Panc1 (cell line): ENCODE data around the gene HHIP.

Experiments
- CTCF ChIP-seq: fragments of 450-650 bp; IDR thresholded peaks from 2 replicates; pipeline ENCODE4 v1.5.1; 2017; ENCODE audit warnings: mild to moderate bottlenecking
- POLR2AphosphoS5 ChIP-seq: IDR thresholded peaks from 2 replicates; pipeline ENCODE4 v1.6.1; 2012; ENCODE audit warnings: mild to moderate bottlenecking, low read depth, low read length, moderate library complexity

- TF ChIP-seq CTCF: no peak
- TF ChIP-seq POLR2AphosphoS5: no peak
These were observed 10.9 kb downstream of the HHIP start for GRCh38 chr4:144656850-144657249.
